HT1080 (cell line): ENCODE results near the gene ENHO. TPM values are rescaled to one million over a fixed set of nuclear protein-coding genes. Genes with fewer than 3 reads are reported as not detected.

ENCODE experiments used
- DNase-seq: peaks from one replicate; pipeline ENCODE4 v3.0.0-alpha.2; 2015; ENCODE audit warnings: low read depth
- polyA plus RNA-seq, 2 experiments: library from polyadenylated mRNA; depleted of rRNA; stranded (reverse); fragments of >200 nt; gene quantifications; 2 replicates each; pipeline ENCODE4 v1.2.3, GENCODE V29; 2015
- total RNA-seq: library from RNA; depleted of rRNA; stranded (reverse); fragments of >200 nt; shearing (Covaris generic); gene quantifications from 2 replicates; pipeline ENCODE4 v1.2.3, GENCODE V29; 2014; rRNA removed

ENHO gene
- 5.0 TPM in 2 replicates for total RNA-seq
- 0.84 and 0.96 TPM in 2 replicates for polyA plus RNA-seq (2015; cell fraction: cytosol; rRNA removed)
- polyA plus RNA-seq (2015; cell fraction: nucleus; rRNA removed), result 0.12 and 0.13 TPM in 2 replicates

- peak; percentile 91 for DNase-seq
Measured at GRCh38 chr9:34522971-34523797, at the start of gene ENHO. Gene ENHO (minus strand): TSS chr9:34522990. CDS start chr9:34521695, 1,295 bp downstream.

- DNase-seq, result no peak
Measured at GRCh38 chr9:34572092-34572491, 49.3 kb upstream of the ENHO start.

GRCh38 chr9:34571481-34571810, 48.7 kb upstream of the ENHO start:
- DNase-seq, result no peak

GRCh38 chr9:34570809-34571480, 48.2 kb upstream of the ENHO start:
- no peak for DNase-seq

GRCh38 chr9:34570376-34570775, 47.6 kb upstream of the ENHO start:
- no peak for DNase-seq

- DNase-seq, result no peak
Measured at GRCh38 chr9:34568774-34569173, 46.0 kb upstream of the ENHO start.

- no peak for DNase-seq
Measured at GRCh38 chr9:34568133-34568532, 45.3 kb upstream of the ENHO start.

GRCh38 chr9:34566972-34567371, 44.2 kb upstream of the ENHO start:
- DNase-seq, result no peak

GRCh38 chr9:34566322-34566721, 43.5 kb upstream of the ENHO start:
- no peak for DNase-seq

- DNase-seq, result no peak
Measured at GRCh38 chr9:34565856-34566255, 43.1 kb upstream of the ENHO start.

GRCh38 chr9:34564617-34565016, 41.8 kb upstream of the ENHO start:
- no peak for DNase-seq

- DNase-seq, result no peak
Measured at GRCh38 chr9:34563262-34563661, 40.5 kb upstream of the ENHO start.

- no peak for DNase-seq
Measured at GRCh38 chr9:34562135-34562745, 39.5 kb upstream of the ENHO start.

- DNase-seq, result no peak
Measured at GRCh38 chr9:34560599-34561214, 37.9 kb upstream of the ENHO start.

- peak; percentile 54 for DNase-seq
Measured at GRCh38 chr9:34559624-34560455, 37.0 kb upstream of the ENHO start.

GRCh38 chr9:34558919-34559623, 36.3 kb upstream of the ENHO start:
- DNase-seq, result no peak

GRCh38 chr9:34558364-34558763, 35.6 kb upstream of the ENHO start:
- no peak for DNase-seq

- no peak for DNase-seq
Measured at GRCh38 chr9:34557426-34558321, 34.9 kb upstream of the ENHO start.

- no peak for DNase-seq
Measured at GRCh38 chr9:34556949-34557348, 34.2 kb upstream of the ENHO start.
